Measurements from ENCODE around the gene RNF157.

DNA sequence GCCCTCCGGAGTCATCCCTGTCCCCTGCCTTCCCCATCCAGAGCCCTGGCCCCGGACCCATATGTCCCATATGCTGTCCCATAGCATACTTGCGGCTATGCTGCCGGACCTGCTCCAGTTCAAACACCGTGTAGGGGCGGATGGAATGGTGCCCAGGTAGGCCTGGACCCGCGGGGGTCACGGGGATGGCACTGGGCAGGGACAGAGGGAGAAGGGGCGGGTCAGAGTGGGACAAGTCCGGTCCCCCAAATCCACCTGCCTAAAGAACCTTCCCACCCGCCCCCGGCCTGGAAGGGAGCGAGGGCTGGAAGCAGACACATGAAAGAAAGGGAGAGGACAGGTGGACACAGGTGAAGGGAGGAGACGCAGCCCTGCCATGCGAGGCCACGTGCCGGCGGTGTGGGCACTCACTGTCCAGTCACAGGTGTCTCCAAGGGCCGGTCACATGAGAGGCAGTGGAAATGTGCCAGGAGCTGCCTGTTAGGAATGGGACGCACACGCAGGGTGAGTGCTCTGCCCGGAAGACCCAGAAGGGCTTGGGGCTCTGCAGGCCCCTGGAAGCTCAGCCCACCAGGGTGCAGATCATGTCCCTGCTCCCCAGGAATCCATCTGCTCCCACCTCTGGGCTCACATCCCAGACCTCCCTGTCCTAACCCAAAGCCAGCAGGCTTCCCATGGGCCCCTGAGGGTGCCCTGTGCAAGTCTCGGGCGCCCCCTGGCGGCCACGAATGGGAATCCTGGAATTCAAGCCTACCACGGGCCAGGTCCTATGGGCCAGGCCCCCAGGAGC, 38.9 kb upstream of the RNF157 start:
- TF ChIP-seq EZH2 (IDR thresholded peaks at IDR 0.05) (no peak), POLR2AphosphoS5 (IDR thresholded peaks at IDR 0.05; ENCODE audit: borderline replicate concordance, low read depth, low read length) (no peak)
